Mammary epithelial cell (primary cell): ENCODE data around the gene CDH4.

Source experiments
- CTCF ChIP-seq, 2 donors: IDR thresholded peaks in 1 of 2; conservative IDR thresholded peaks in 1 of 2; 2 replicates each; pipeline ENCODE4 v1.5.1; 2011 to 2012; ENCODE audit warnings: inconsistent platforms in 2 of 2, low read length in 2 of 2, mild to moderate bottlenecking in 2 of 2, control low read depth in 1 of 2, low read depth in 1 of 2; ENCODE audit not compliant: insufficient read depth in 1 of 2; ENCODE audit errors: extremely low read depth in 1 of 2
- EZH2 ChIP-seq: IDR thresholded peaks from 2 replicates; pipeline ENCODE4 v1.6.1; 2012; ENCODE audit warnings: low read length, inconsistent platforms, borderline replicate concordance

GRCh38 chr20:61986762-61987321 lies 734.8 kb downstream of the CDH4 start:
- TF ChIP-seq EZH2: no peak
- no peak for TF ChIP-seq CTCF (conservative IDR thresholded peaks at IDR 0.05 in 1 of 2, IDR thresholded peaks at IDR 0.05 in 1 of 2; ENCODE audit: extremely low read depth in 1 of 2, insufficient read depth in 1 of 2, low read depth in 1 of 2, low read length in 2 of 2)
